Neural cell (in vitro differentiated cells): Measurements from ENCODE around the gene CD8B2. TPM values are rescaled to one million over a fixed set of nuclear protein-coding genes. Genes with fewer than 3 reads are reported as not detected.

Source experiments
- H2AFZ ChIP-seq: fragments of 200-600, 300-800 bp; sonication (generic), shearing (Covaris generic); 2 replicates; pipeline ENCODE4 v1.6.0; 2014; ENCODE audit warnings: low read depth, mild to moderate bottlenecking, antibody characterized with exemption, low read length, moderate library complexity
- H3F3A ChIP-seq: fragments of 200-600 bp; shearing (Covaris generic); 2 replicates; pipeline ENCODE4 v1.6.1; 2016; ENCODE audit warnings: mild to moderate bottlenecking, moderate library complexity, mixed read lengths, antibody characterized with exemption, low read length; ENCODE audit not compliant: insufficient read depth, poor library complexity, severe bottlenecking
- H3K27ac ChIP-seq: fragments of 200-600, 300-800 bp; sonication (generic), shearing (Covaris generic); 2 replicates; pipeline ENCODE4 v1.5.1; 2014; ENCODE audit warnings: mild to moderate bottlenecking, low read length, moderate library complexity
- H3K27me3 ChIP-seq: fragments of 300-800, 200-600 bp; sonication (generic), shearing (Covaris generic); 2 replicates; pipeline ENCODE4 v1.6.0; 2014; ENCODE audit warnings: mild to moderate bottlenecking, low read depth, low read length, moderate library complexity; ENCODE audit not compliant: insufficient read depth
- H3K36me3 ChIP-seq: fragments of 300-800, 200-600 bp; sonication (generic), shearing (Covaris generic); 2 replicates; pipeline ENCODE4 v1.5.1; 2014; ENCODE audit warnings: mild to moderate bottlenecking, antibody characterized with exemption, low read length, moderate library complexity; ENCODE audit not compliant: insufficient read depth
- H3K4me2 ChIP-seq: fragments of 300-800, 200-600 bp; sonication (generic), shearing (Covaris generic); 2 replicates; pipeline ENCODE4 v1.6.0; 2014; ENCODE audit warnings: mild to moderate bottlenecking, low read length
- H3K4me3 ChIP-seq: fragments of 300-800, 200-600 bp; sonication (generic), shearing (Covaris generic); 2 replicates; pipeline ENCODE4 v1.5.1; 2014; ENCODE audit warnings: mild to moderate bottlenecking, low read length, moderate library complexity
- H3K79me2 ChIP-seq: fragments of 200-600 bp; shearing (Covaris generic); replicated peaks from 2 replicates; pipeline ENCODE4 v1.6.0; 2014; ENCODE audit warnings: mild to moderate bottlenecking, low read length, moderate library complexity; ENCODE audit not compliant: insufficient read depth
- H3K9ac ChIP-seq: fragments of 300-800, 200-600 bp; sonication (generic), shearing (Covaris generic); 2 replicates; pipeline ENCODE4 v1.6.1; 2016; ENCODE audit warnings: mild to moderate bottlenecking, low read length, mixed read lengths
- H3K9me2 ChIP-seq: fragments of 200-600 bp; shearing (Covaris generic); 2 replicates; pipeline ENCODE4 v1.6.1; 2016; ENCODE audit warnings: mild to moderate bottlenecking, low read length, mixed read lengths; ENCODE audit not compliant: insufficient read depth
- H3K9me3 ChIP-seq: fragments of 200-600, 300-800 bp; sonication (generic), shearing (Covaris generic); 2 replicates; pipeline ENCODE4 v1.6.1; 2016; ENCODE audit warnings: mild to moderate bottlenecking, mixed run types, low read length, moderate library complexity, mixed read lengths
- H4K20me1 ChIP-seq: fragments of 200-600 bp; shearing (Covaris generic); 2 replicates; pipeline ENCODE4 v1.6.1; 2016; ENCODE audit warnings: mild to moderate bottlenecking, mixed run types; ENCODE audit not compliant: insufficient read depth
- EZH2 ChIP-seq: fragments of 200-600, 300-800 bp; shearing (Covaris generic), sonication (generic); IDR thresholded peaks from 2 replicates; pipeline ENCODE4 v1.6.1; 2014; ENCODE audit warnings: antibody characterized with exemption, low read length, borderline replicate concordance, mild to moderate bottlenecking; ENCODE audit not compliant: insufficient read depth, poor library complexity, severe bottlenecking
- MXI1 ChIP-seq: fragments of 450-650 bp; conservative IDR thresholded peaks from 2 replicates; pipeline ENCODE4 v1.6.1; 2014; ENCODE audit warnings: antibody characterized with exemption, mild to moderate bottlenecking; ENCODE audit not compliant: poor library complexity, severe bottlenecking
- POLR2AphosphoS5 ChIP-seq: IDR thresholded peaks from 2 replicates; pipeline ENCODE4 v1.6.1; 2012
- RAD21 ChIP-seq: fragments of 450-650 bp; conservative IDR thresholded peaks from 2 replicates; pipeline ENCODE4 v1.6.1; 2014; ENCODE audit warnings: antibody characterized with exemption, mild to moderate bottlenecking, moderate library complexity
- SMC3 ChIP-seq: fragments of 450-650 bp; conservative IDR thresholded peaks from 2 replicates; pipeline ENCODE4 v1.6.1; 2014; ENCODE audit warnings: antibody characterized with exemption, mild to moderate bottlenecking, moderate library complexity; ENCODE audit not compliant: poor library complexity
- polyA plus RNA-seq: library from polyadenylated mRNA; depleted of rRNA; stranded (reverse); fragments of >200 nt; gene quantifications from 2 replicates; pipeline ENCODE4 v1.2.3, GENCODE V29; 2014
- TF ChIP-seq, protein P1 (sequence below): fragments of 450-650 bp; IDR thresholded peaks from 2 replicates; pipeline ENCODE4 v1.5.1; 2014; ENCODE audit warnings: antibody characterized with exemption, mild to moderate bottlenecking, moderate library complexity; ENCODE audit not compliant: poor library complexity, severe bottlenecking
- TF ChIP-seq, protein P2 (sequence below): IDR thresholded peaks from 2 replicates; pipeline ENCODE4 v1.6.1; 2012; ENCODE audit warnings: borderline replicate concordance

The CD8B2 gene
- polyA plus RNA-seq, 1 donor from 2014 or later, result not detected

DNA sequence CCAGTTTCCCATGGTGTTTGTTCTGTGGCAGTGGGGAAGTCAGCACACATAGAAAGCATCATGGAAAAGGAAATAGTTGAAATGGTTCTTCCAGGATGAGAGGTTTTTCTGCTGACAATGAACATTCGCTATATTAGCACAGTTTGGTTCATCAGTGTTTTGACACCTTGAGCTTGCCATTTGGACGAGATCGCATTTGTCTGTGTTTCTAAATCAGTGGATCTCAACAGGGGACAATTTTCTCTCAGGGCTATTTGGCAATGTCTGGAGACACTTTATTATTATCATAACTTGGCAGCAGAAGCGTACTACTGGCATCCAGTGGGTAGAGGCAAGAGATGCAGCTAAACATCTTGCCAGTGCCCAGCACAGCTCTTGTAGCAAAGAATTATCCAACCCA, 74.6 kb downstream of the CD8B2 start:
- Histone ChIP-seq H3K9me3 (no peaks in the 10 kb centered on the region), H2AFZ (no peak overlapping the region), H3K36me3 (no peaks in the 10 kb centered on the region), H3F3A (no peaks in the 10 kb centered on the region), H3K79me2 (no peaks in the 10 kb centered on the region), H3K27ac (no peak overlapping the region), H4K20me1 (no peaks in the 10 kb centered on the region), H3K4me3 (no peak overlapping the region), H3K9ac (no peak overlapping the region), H3K27me3 (no peaks in the 10 kb centered on the region), H3K9me2 (no peaks in the 10 kb centered on the region), H3K4me2 (no peak overlapping the region)
- TF ChIP-seq EZH2 (no peak), MXI1 (no peak), SMC3 (peak; percentile 45), RAD21 (peak; percentile 53), POLR2AphosphoS5 (peak; percentile 28)
- TF ChIP-seq, protein P1, sequence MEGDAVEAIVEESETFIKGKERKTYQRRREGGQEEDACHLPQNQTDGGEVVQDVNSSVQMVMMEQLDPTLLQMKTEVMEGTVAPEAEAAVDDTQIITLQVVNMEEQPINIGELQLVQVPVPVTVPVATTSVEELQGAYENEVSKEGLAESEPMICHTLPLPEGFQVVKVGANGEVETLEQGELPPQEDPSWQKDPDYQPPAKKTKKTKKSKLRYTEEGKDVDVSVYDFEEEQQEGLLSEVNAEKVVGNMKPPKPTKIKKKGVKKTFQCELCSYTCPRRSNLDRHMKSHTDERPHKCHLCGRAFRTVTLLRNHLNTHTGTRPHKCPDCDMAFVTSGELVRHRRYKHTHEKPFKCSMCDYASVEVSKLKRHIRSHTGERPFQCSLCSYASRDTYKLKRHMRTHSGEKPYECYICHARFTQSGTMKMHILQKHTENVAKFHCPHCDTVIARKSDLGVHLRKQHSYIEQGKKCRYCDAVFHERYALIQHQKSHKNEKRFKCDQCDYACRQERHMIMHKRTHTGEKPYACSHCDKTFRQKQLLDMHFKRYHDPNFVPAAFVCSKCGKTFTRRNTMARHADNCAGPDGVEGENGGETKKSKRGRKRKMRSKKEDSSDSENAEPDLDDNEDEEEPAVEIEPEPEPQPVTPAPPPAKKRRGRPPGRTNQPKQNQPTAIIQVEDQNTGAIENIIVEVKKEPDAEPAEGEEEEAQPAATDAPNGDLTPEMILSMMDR, result peak; percentile 42

DNA sequence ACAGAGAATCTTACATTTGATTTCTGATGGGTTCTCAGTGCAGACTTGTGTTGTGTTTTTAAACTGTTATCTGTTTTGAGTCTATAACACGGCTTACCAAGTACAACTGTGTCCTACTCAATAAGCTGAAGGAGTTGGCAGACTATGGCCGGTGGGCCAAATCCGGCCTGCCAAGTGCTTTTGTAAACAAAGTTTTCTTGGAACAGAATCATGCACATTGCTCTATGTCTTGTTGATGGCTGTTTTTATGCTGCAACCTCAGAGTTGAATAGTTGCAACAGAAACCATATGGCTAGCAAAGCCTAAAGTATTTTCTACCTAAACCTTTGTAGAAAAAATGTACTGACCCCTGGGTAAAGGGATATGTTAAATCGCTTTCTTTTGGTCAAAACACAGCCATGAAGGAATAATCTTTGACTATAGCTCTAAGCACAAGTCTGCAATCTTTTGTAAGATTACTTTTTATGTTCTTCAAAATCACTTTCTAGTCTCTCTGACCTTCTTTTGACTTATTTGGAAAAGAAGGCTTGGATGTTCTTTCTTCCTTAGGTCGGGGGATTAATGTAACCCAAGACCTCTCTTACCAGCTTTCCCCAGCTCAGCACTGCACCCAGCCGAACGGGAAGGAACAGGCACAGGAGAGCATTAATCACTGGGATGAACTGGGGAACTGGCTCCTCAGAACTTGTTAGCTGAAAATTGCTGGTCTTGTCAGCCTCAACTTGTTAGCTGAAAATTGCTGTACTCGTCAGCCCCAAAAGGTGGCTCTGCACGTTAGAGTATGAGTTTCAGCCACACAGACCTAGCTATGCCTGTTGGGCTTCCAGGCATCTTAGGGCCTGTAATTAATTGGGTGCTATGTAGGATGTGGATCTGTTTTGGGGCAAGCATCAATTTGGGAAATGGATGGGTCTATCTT, 75.4 kb downstream of the CD8B2 start:
- Histone ChIP-seq H3K9ac (no peak overlapping the region), H3K4me3 (no peak overlapping the region), H3K27ac (no peak overlapping the region), H3K79me2 (no peaks in the 10 kb centered on the region), H3K36me3 (no peaks in the 10 kb centered on the region), H3K27me3 (no peaks in the 10 kb centered on the region), H3K9me3 (no peaks in the 10 kb centered on the region), H4K20me1 (no peaks in the 10 kb centered on the region), H3K4me2 (no peak overlapping the region), H3K9me2 (no peaks in the 10 kb centered on the region), H2AFZ (no peak overlapping the region), H3F3A (no peaks in the 10 kb centered on the region)
- TF ChIP-seq RAD21 (no peak), POLR2AphosphoS5 (no peak), MXI1 (no peak)
- TF ChIP-seq, protein P2, sequence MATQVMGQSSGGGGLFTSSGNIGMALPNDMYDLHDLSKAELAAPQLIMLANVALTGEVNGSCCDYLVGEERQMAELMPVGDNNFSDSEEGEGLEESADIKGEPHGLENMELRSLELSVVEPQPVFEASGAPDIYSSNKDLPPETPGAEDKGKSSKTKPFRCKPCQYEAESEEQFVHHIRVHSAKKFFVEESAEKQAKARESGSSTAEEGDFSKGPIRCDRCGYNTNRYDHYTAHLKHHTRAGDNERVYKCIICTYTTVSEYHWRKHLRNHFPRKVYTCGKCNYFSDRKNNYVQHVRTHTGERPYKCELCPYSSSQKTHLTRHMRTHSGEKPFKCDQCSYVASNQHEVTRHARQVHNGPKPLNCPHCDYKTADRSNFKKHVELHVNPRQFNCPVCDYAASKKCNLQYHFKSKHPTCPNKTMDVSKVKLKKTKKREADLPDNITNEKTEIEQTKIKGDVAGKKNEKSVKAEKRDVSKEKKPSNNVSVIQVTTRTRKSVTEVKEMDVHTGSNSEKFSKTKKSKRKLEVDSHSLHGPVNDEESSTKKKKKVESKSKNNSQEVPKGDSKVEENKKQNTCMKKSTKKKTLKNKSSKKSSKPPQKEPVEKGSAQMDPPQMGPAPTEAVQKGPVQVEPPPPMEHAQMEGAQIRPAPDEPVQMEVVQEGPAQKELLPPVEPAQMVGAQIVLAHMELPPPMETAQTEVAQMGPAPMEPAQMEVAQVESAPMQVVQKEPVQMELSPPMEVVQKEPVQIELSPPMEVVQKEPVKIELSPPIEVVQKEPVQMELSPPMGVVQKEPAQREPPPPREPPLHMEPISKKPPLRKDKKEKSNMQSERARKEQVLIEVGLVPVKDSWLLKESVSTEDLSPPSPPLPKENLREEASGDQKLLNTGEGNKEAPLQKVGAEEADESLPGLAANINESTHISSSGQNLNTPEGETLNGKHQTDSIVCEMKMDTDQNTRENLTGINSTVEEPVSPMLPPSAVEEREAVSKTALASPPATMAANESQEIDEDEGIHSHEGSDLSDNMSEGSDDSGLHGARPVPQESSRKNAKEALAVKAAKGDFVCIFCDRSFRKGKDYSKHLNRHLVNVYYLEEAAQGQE, result no peak
